SU-DHL-6 (cell line): Measurements from ENCODE around the gene TCF4.

Source experiments
- H2AFZ ChIP-seq: fragments of 200-600 bp; sonication (generic); 2 replicates; pipeline ENCODE4 v1.6.1; 2014; ENCODE audit warnings: low read depth, mild to moderate bottlenecking, moderate library complexity, mixed read lengths, antibody characterized with exemption, low read length; ENCODE audit not compliant: severe bottlenecking
- H3F3A ChIP-seq: fragments of 200-600 bp; shearing (Covaris generic); 2 replicates; pipeline ENCODE4 v1.6.0; 2016; ENCODE audit warnings: antibody characterized with exemption, mild to moderate bottlenecking; ENCODE audit not compliant: insufficient read depth
- H3K27ac ChIP-seq: fragments of 200-600 bp; sonication (generic); 2 replicates; pipeline ENCODE4 v1.5.1; 2016; ENCODE audit warnings: low read depth, mild to moderate bottlenecking, low read length, moderate library complexity, mixed read lengths
- H3K27me3 ChIP-seq: fragments of 200-600 bp; sonication (generic), shearing (Covaris generic); 2 replicates; pipeline ENCODE4 v1.6.0; 2014; ENCODE audit warnings: mild to moderate bottlenecking, low read length
- H3K36me3 ChIP-seq: fragments of 200-600 bp; sonication (generic); 2 replicates; pipeline ENCODE4 v1.6.1; 2014; ENCODE audit warnings: mild to moderate bottlenecking, low read length, mixed read lengths
- H3K4me2 ChIP-seq: fragments of 300-600, 200-600 bp; shearing (Covaris generic), sonication (generic); 2 replicates; pipeline ENCODE4 v1.6.0; 2014; ENCODE audit warnings: low read length, low read depth, mild to moderate bottlenecking; ENCODE audit not compliant: poor library complexity, severe bottlenecking
- H3K4me3 ChIP-seq: fragments of 200-600 bp; sonication (generic); 2 replicates; pipeline ENCODE4 v1.5.1; 2014; ENCODE audit warnings: antibody characterized with exemption, low read length, mild to moderate bottlenecking, mixed read lengths; ENCODE audit not compliant: insufficient read depth, poor library complexity, severe bottlenecking
- H3K79me2 ChIP-seq: fragments of 200-600 bp; sonication (generic); 2 replicates; pipeline ENCODE4 v1.6.1; 2014; ENCODE audit warnings: mild to moderate bottlenecking, low read length, moderate library complexity; ENCODE audit not compliant: insufficient read depth
- H3K9ac ChIP-seq: fragments of 200-600 bp; sonication (generic); 2 replicates; pipeline ENCODE4 v1.7.0; 2014; ENCODE audit warnings: mild to moderate bottlenecking, low read length
- H3K9me2 ChIP-seq: fragments of 200-600 bp; sonication (generic); replicated peaks from 2 replicates; pipeline ENCODE4 v1.6.1; 2014; ENCODE audit warnings: low read length; ENCODE audit not compliant: insufficient read depth
- H3K9me3 ChIP-seq: fragments of 200-600 bp; sonication (generic); 2 replicates; pipeline ENCODE4 v1.6.1; 2014; ENCODE audit warnings: low read length, mixed read lengths; ENCODE audit not compliant: insufficient read depth
- H4K20me1 ChIP-seq: fragments of 200-600 bp; sonication (generic); 2 replicates; pipeline ENCODE4 v1.6.1; 2014; ENCODE audit warnings: low read depth, mild to moderate bottlenecking, antibody characterized with exemption, low read length, moderate library complexity, mixed read lengths
- EZH2phosphoT487 ChIP-seq: fragments of 200-600 bp; sonication (generic), shearing (Covaris generic); conservative IDR thresholded peaks from 2 replicates; pipeline ENCODE4 v1.6.1; 2018; ENCODE audit warnings: mild to moderate bottlenecking, antibody characterized with exemption, low read length, moderate library complexity, mixed read lengths
- TF ChIP-seq, protein P1 (sequence below): fragments of 200-600 bp; sonication (generic); IDR thresholded peaks from one replicate; pipeline ENCODE4 v1.5.1; 2017; ENCODE audit warnings: antibody characterized with exemption, mild to moderate bottlenecking, low read length, moderate library complexity; ENCODE audit not compliant: insufficient read depth, poor library complexity, severe bottlenecking

TCF4 gene

DNA sequence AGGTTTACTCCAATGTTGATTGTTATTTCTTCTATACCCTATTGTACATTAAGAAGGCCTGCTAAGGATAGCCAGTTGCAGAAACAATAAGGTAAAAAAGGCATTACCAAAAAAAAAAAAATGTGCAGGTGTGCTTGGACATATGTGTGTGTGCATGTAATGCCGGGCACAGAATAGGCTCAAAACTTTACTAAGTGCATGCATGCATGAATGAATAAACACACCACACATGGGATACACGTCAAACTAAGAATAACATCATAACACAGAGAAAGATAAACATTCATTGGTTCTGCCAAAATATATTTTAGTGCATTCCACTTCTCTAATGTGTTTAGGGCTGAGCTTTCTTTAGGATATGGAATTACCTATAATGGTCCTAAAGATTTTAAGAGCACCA, 298.2 kb downstream of the TCF4 start:
- Histone ChIP-seq H3K9me3 (no peaks in the 10 kb centered on the region), H4K20me1 (no peaks in the 10 kb centered on the region), H3F3A (no peaks in the 10 kb centered on the region), H3K4me3 (no peak overlapping the region), H3K79me2 (no peaks in the 10 kb centered on the region), H2AFZ (no peak overlapping the region), H3K36me3 (no peaks in the 10 kb centered on the region), H3K9ac (no peak overlapping the region), H3K27me3 (no peaks in the 10 kb centered on the region), H3K4me2 (no peak overlapping the region), H3K9me2 (no peaks in the 10 kb centered on the region), H3K27ac (no peak overlapping the region)
- TF ChIP-seq, protein P1, sequence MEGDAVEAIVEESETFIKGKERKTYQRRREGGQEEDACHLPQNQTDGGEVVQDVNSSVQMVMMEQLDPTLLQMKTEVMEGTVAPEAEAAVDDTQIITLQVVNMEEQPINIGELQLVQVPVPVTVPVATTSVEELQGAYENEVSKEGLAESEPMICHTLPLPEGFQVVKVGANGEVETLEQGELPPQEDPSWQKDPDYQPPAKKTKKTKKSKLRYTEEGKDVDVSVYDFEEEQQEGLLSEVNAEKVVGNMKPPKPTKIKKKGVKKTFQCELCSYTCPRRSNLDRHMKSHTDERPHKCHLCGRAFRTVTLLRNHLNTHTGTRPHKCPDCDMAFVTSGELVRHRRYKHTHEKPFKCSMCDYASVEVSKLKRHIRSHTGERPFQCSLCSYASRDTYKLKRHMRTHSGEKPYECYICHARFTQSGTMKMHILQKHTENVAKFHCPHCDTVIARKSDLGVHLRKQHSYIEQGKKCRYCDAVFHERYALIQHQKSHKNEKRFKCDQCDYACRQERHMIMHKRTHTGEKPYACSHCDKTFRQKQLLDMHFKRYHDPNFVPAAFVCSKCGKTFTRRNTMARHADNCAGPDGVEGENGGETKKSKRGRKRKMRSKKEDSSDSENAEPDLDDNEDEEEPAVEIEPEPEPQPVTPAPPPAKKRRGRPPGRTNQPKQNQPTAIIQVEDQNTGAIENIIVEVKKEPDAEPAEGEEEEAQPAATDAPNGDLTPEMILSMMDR = no peak
- no peak for TF ChIP-seq EZH2phosphoT487

GRCh38 chr18:55289048-55289447, 298.9 kb downstream of the TCF4 start:
- no peak overlapping the region for H3K4me2 ChIP-seq
- H2AFZ ChIP-seq = no peak overlapping the region
- H3K36me3 ChIP-seq = no peaks in the 10 kb centered on the region
- H3F3A ChIP-seq = no peaks in the 10 kb centered on the region
- H3K27me3 ChIP-seq = no peaks in the 10 kb centered on the region
- no peaks in the 10 kb centered on the region for H3K9me3 ChIP-seq
- no peaks in the 10 kb centered on the region for H3K9me2 ChIP-seq
- H3K27ac ChIP-seq = no peak overlapping the region
- H4K20me1 ChIP-seq = no peaks in the 10 kb centered on the region
- no peaks in the 10 kb centered on the region for H3K79me2 ChIP-seq
- no peak overlapping the region for H3K9ac ChIP-seq
- H3K4me3 ChIP-seq = no peak overlapping the region
- no peak for TF ChIP-seq EZH2phosphoT487
- TF ChIP-seq, protein P1 = no peak

GRCh38 chr18:55287935-55288868, 299.8 kb downstream of the TCF4 start:
- Histone ChIP-seq H3K4me3 (no peak overlapping the region), H3K79me2 (no peaks in the 10 kb centered on the region), H3K9me2 (no peaks in the 10 kb centered on the region), H3K36me3 (no peaks in the 10 kb centered on the region), H4K20me1 (no peaks in the 10 kb centered on the region), H2AFZ (no peak overlapping the region), H3K9me3 (no peaks in the 10 kb centered on the region), H3K27me3 (no peaks in the 10 kb centered on the region), H3K4me2 (no peak overlapping the region), H3K27ac (no peak overlapping the region), H3F3A (no peaks in the 10 kb centered on the region), H3K9ac (no peak overlapping the region)
- TF ChIP-seq EZH2phosphoT487 = no peak
- TF ChIP-seq, protein P1 = no peak
